HG03378 (cell line): ENCODE data around the gene KIN.
"Not testable (repeated sequence)": the region's sequence is repeated elsewhere in the genome, so short reads cannot be mapped to it uniquely, and the experiment has no call there.

Experiments
- ATAC-seq: cut with Tn5 transposase; IDR thresholded peaks from one replicate; pipeline ENCODE4 v1.9.1; 2021; ENCODE audit warnings: mild to moderate bottlenecking, moderate library complexity; ENCODE audit not compliant: unreplicated experiment

Gene KIN

DNA sequence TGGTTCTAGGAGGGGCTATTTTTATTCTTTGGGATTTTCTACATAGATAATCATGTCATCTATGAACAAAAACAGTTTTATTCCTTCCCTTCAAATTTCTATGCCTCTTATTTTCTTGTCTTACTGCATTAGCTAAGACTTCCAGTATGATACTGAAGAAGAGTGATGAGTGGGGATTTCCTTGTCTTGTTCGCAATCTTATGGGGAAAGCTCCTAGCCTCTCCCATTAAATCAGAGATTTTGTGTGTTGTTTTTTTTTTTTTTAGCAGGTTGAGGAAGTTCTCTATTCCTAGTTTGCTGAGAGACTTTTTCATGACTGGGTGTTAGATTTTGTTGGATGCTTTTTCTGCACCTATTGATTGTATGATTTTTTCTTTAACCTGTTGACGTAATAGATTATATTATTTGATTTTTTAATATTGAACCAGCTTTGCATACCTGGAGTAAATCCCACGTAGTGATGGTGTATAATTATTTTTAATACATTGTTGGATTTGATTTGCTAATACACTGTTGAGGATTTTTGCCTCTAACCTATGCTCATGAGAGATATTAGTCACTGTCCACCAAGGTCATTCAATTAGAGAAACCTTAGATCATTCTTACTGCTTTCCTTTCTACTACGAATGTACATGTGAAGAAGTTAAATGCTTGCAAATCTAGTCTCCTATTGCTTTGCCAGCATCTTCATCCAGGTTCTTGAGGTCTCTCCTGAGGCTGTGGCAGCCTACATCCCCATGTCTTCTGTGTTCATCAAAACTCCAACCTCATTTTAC, 6.6 kb upstream of the KIN start:
- no peak for ATAC-seq

DNA sequence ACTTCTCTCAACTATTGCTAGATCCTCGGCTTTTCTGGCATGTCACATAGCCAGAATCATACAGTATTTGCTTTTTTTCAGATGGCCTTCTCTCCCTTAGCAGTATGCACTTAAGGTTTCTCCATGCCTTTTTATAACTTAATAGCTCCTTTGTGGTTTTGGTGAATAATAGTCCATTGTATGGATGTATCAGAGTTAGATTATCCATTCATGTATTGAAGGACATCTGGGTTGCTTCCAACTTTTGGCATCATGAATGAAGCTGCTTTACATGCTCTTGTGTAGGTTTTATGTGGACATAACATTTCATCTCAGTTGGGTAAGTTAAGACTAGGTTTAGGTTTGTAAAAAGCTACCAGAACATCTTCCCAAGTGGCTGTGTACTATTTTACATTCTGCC, 4.7 kb upstream of the KIN start:
- ATAC-seq, result no peak

DNA sequence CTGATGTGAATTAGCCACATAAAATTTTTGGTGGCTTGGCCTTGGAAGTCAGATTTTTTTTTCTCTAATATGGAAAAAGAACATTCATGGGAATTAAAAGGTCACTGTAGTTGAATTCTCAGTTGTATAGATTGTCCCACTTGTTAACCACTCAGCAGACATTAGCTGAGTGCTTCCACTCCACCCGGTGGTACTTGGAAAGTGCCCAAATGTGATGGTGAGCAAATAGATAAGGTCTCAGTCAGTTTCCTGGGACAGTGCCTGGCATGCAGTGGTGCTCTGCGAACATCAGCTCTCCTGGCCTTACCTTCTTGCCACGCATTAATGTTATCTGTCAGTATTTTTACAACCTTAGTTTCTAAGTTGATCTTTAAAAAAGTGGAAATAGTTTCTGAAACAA, 1.6 kb upstream of the KIN start:
- no peak for ATAC-seq

DNA sequence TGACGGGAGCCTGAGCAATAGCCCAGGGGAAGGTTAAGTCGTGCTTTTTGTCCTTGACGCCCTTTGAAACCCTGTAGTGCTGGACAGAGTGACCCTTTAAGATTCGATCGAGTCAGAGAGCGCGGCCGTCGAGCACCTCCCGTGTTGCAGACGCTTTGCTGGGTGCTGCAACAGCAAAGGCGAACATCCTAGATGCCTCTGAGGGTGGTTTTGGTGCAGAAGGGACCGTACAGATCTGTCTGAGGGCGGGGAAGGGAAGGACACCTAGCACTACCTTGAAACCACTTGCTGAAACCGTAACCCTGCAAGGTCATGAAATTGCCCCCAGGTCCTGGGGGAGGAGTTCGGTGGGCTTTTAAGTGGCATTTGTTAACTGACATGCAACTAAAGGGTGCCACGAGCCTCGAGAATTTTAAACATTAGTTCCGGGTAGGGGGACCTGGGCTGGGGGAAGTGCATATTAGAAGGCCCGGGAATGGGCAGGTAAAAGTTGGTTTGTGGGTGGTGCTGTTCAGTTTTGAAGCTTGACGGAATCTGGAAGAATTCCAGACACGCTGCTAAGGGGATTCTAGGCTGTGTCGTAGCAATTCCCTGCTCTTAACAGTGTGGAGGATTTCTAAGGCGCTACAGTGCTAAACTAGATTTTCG, 970 bp upstream of the KIN start:
- peak; percentile 10 for ATAC-seq

GRCh38 chr10:7787150-7787856, 490 bp downstream of the KIN start:
- ATAC-seq, result peak; percentile 13

GRCh38 chr10:7786430-7786829, 1.4 kb downstream of the KIN start:
- ATAC-seq, result no peak

DNA sequence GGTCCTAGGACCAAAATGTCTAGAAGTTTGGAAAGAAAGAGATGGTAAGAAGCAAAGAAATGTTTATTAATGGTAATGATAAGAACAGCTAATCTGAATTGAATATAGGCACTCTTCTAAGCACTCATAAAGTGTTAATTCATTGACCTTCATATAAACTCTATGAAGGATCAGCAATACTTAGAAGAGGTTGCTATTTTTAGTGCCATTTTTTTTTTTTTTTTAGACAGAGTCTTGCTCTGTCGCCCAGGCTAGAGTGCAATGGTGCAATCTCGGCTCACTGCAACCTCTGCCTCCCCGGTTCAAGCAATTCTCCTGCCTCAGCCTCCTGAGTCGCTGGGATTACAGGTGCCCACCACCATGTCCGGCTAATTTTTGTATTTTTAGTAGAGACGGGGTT, 5.6 kb downstream of the KIN start:
- ATAC-seq, result not testable (repeated sequence)

DNA sequence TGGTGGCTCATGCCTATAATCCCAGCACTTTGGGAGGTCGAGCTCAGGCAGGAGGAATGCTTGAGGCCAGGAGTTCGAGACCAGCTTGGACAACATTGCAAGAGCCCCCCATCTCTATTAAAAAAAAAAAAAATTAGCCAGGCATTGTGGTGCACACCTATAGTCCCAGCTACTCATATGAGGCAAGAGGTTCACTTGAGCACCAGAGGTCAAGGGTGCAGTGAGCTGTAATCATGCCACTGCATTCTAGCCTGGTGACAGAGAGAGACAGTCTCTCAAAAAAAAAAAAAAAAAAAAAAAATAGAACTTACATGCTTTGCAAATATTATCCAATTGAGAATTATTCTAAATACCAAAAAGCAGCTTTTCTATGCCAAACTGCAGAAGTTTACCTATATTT, 11.0 kb downstream of the KIN start:
- no peak for ATAC-seq

DNA sequence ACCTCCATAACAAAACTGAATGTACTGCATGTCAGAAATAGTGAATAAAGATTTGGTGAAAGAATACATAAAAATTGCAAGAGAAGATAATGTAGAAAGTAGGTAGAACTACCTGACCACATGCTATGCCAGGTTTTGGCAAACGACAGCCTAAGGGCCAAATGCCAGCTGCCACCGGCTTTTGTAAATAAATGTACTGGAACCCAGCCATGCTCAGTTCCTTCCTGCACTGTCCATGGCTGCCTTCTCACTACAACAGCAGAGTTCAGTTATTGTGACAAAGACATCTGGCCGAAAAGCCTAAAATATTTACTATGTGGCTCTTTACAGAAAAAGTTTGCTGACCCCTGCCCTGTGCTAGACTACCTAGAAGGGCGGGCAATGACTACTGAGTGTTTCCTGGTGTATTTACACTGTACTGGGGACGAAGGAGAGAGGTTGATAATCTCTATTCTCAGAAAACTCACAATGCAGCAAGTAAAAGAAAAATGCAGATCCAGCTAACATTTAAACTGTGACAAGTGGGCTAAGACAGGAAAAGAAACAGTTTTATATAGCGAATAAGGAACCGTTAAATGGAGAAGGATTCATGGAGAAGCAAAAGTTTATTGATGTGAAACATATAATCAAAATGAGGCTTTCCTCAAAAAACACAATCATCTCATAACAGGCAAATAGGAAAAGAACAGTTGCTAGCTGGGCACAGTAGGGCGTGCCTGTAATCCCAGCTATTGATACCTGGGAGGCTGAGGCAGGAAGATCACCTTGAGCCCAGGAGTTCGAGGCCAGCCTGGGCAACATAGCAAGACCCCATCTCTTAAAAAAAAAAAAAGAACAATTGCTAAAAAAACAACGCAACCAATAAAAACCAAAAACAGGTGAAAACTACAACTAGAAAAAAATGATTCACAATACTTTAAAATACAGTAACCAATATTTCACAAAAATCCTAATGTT, 13.7 kb downstream of the KIN start:
- no peak for ATAC-seq

DNA sequence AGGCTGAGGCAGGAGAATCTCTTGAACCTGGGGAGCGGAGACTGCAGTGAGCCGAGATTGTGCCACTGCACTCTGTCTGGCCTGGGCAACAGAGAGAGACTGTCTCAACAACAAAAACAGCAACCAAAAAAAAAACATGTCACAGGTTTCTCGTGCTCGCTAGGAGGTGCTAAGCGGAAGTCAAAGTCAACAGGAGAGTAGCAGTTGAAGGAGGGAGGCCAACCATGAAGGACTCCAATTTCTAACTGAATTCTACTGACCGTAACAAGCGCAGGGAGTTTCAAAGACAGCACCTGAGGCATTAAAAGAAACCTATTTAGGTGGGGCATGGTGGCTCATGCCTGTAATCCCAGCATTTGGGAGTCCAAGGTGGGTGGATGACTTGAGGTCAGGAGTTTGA, 19.4 kb downstream of the KIN start:
- ATAC-seq, result no peak

- no peak for ATAC-seq
Observed at GRCh38 chr10:7767209-7767608, 20.6 kb downstream of the KIN start.

DNA sequence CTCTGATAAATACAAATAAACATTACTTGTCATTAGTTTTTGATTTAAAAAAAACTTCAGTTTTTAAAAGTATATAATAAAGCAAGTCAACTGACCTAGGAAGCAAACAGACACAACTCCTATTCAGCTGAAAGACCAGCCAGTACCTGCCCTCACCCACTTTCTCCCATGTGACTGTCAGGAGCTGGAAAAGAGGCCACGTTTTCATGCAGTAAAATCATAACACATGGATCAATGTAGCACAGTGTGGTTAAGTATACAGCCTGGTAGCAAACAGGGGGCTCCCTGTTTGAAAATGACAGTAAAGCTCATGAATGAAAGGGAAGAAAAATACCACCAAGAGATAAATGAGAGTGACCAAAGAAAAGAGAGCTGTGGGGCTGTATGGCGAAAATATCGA, 21.6 kb downstream of the KIN start:
- ATAC-seq, result no peak

GRCh38 chr10:7763929-7764328, 23.9 kb downstream of the KIN start:
- no peak for ATAC-seq

- no peak for ATAC-seq
Observed at GRCh38 chr10:7756360-7756992, 31.3 kb downstream of the KIN start.

DNA sequence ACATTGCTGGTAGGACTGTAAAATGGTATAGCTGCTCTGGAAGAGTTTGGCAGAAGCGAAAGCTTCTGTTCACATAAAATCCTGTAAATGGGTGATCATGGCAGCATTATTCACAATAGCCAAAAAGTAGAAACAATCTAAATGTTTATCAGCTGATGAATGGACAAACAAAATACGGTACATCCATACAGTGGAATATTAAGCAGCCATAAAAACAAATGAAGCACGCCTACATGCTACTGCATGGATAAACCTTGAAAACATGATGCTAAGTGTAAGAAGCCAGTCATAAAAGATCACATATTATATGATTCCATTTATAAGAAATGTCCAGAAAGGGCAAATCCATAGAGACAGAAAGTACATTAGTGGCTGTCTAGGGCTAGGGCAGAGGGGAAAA, 32.7 kb downstream of the KIN start:
- ATAC-seq, result no peak

DNA sequence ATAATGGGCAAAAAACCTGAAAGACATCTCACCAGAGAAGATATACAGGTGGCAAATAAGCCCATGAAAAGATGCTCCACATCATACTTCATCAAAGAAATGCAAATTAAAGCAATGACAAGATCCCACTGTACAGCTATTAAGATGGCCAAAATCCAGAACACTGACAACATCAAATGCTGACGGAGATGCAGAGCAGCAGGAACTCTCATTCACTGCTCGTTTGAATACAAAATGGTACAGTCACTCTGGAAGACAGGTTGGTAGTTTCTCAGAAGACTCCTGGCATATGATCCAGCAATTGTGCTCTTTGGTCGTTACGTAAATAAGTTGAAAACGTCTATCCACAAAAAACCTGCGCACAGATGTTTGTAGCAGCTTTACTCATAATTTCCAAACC, 35.5 kb downstream of the KIN start:
- no peak for ATAC-seq

DNA sequence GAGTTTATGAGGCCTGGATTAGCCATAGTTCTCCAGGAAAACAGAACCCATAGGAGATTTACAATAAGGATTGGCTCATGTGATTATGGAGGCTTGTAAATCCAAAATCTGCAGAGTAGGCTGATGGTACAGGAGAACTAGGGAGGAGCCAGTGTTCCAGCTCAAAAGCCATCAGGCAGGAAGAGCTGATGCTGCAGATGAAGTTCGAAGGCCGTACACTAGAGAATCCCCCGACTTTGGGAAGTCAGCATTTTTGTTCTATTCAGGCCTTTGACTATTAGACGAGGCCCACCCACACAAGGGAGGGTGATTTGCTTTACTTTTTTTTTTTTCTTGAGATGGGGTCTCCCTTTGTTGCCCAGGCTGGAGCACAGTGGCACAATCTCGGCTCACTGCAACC, 37.6 kb downstream of the KIN start:
- ATAC-seq, result no peak

GRCh38 chr10:7748637-7749036, 39.2 kb downstream of the KIN start:
- ATAC-seq, result not testable (repeated sequence)

DNA sequence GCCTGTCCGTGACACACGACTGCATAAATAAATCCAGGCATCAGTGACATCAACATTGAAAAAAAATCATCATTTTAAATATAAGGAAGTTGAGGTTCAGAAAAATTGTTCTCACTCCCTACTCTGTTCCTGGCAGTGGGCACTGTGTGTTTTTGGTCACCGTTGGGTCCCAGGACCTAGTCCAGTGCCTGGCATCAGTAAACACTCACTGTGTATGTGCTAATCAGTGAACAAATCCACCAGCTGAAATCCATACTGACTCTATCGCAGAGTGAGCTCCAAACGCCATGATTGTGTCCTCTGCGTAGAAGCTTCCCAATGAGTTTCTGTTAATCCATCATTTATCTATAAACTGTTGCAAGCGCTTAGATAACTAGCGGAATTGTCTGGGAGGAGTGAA, 43.5 kb downstream of the KIN start:
- no peak for ATAC-seq
